ENCODE results near the gene AHR. TPM values are rescaled to one million over a fixed set of nuclear protein-coding genes. Genes with fewer than 3 reads are reported as not detected.
"Not testable (repeated sequence)": the region's sequence is repeated elsewhere in the genome, so short reads cannot be mapped to it uniquely, and the experiment has no call there.

The AHR gene
- total RNA-seq, 2 donors from 2014 or later, result 26.4 to 30.2 TPM

DNA sequence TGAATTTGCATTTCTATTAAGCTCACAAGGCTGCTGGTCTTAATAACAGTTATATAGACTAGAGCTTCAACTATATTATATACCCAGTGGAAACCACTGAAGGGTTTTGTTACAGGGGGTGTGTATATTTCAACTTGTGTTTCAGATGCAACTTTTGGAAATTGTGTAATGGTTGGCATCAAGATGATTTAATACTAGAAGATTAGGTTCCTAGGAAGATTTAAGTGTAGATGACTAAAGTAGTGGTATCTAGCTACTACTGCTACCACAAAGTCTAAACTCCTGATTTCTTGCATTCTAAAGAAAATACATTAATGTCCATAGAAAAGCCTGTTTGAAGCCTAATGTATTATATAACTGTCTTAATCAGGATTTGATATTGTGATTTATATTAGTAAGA lies 30.2 kb downstream of the AHR start:
- no peak for ATAC-seq
- intact Hi-C loops (cut with DNase I), result no loop called here
- DNase-seq, result no peak

DNA sequence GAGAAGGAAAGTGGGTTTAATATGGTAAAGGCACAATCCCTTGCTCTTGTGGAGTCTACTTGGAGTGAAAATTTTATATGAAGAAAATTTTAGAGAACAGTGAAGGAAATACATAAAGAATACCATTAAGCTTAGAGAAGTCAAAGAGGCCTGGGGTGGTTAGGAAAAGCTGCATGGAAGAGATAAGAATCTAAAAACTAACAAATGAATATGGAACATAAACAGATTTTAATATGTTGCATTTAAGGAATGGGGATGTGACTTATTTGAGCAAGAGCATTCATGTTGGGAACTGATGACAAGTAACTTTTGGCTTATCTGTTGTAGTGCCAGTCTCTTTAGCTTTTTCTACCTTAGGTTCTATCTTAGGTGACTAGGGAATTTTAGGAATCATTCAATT lies 31.0 kb downstream of the AHR start:
- intact Hi-C loops (cut with DNase I), result no loop called here
- no peak for ATAC-seq
- no peak for DNase-seq

DNA sequence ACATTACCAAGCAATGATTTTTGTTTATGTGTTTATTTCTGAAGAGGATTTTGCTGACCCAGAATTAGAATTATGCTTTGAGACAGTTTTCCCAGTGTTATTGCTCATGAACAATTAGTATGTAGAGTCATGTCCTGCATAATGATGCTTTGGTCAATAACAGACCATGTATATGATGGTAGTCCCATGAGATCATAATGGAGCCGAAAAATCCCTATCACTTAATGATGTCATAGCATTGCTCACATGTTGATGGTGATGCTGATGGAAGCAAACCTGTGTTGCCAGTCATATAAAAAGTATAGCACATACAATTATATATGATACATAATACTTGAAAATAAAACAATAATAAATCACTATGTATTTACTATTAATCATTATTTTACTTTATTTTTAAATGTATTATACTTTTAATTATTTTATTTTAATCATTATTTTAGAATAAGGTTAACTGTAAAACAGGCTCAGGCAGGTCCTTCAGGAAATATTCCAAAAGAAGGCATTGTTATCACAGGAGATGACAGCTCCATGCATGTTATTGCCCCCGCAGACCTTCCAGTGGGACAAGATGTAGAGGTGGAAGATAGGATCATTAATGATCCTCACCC lies 33.5 kb downstream of the AHR start:
- ATAC-seq (no peak), DNase-seq (no peak)
- intact Hi-C loops (cut with DNase I), result no loop called here

DNA sequence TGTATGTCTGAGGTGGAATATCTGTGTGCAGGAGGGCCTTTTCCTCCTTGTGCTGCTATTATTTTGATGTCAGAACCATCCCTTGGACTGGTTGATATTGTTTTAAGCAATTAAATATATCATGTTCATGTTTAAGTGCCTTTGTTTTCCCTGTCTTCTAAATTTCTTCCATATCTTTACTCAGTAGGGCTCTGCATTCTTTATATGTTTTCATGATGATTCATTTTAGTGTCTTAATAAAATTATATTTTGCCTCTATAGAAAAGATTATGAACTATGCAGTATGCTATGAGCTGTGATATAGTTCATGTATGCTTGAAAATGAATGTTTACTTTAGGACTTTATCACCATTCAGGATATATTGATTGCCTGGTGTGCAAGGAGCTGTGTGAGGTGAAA lies 34.8 kb downstream of the AHR start:
- intact Hi-C loops (cut with DNase I), result no loop called here
- no peak for ATAC-seq

DNA sequence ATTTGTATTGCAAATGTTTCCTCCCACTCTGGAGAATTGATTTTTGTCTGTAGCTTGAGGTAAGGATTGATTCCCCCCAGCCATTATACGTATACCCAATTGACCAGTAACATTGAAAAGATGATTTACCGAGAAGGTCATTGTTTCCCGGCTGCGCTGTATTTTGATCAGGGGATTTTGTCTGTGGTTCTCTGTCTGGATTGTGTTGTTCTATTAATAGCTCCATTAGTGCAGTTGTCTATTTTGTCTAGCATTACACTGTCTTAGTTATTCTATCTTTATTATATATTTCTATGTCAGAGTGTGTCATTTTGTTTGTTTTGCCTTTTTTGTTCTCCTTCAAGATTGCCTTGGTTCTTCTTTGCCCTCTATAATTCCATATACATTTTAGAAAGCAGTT lies 37.7 kb downstream of the AHR start:
- no peak for ATAC-seq
- intact Hi-C loops (cut with DNase I), result no loop called here
- DNase-seq, result no peak

More for the DNA sequence above, 34.8 kb downstream of the AHR start:
- DNase-seq, result no peak

DNA sequence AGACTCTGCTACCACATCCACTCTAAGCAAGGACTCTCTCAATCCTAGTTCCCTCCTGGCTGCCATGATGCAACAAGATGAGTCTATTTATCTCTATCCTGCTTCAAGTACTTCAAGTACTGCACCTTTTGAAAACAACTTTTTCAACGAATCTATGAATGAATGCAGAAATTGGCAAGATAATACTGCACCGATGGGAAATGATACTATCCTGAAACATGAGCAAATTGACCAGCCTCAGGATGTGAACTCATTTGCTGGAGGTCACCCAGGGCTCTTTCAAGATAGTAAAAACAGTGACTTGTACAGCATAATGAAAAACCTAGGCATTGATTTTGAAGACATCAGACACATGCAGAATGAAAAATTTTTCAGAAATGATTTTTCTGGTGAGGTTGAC lies 40.7 kb downstream of the AHR start:
- intact Hi-C loops (cut with DNase I), result no loop called here
- DNase-seq, result no peak
- peak in 1 of 2 donors; percentile 21 for ATAC-seq

DNA sequence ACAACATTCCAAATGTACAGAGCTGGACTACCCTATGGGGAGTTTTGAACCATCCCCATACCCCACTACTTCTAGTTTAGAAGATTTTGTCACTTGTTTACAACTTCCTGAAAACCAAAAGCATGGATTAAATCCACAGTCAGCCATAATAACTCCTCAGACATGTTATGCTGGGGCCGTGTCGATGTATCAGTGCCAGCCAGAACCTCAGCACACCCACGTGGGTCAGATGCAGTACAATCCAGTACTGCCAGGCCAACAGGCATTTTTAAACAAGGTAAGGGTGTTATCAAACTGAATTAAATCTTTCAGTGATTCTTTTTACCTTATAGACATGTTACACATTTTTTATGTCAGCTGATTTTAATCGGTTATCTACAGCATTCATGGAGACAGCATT lies 41.5 kb downstream of the AHR start:
- DNase-seq, result no peak
- ATAC-seq, result peak in 1 of 2 donors; percentile 19
- intact Hi-C loops (cut with DNase I), result no loop called here

DNA sequence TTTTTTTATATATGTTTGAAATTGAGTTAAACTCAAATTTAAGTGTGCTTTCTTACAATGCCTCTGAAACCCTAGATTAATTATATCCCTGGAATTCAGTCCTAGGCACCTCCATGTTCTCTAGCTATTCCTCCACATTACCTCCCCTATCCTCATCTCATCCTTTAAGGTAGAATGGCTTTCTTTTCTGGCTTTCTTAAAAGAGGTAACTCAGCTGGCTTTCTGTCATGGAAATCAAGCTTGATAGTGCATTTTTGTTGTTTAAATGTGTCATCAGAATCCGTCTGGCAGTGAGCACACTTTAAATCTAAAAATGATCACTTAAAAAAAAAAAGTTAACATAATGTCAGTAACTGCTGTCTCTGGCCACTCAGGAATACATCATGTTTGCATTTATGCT lies 42.2 kb downstream of the AHR start:
- intact Hi-C loops (cut with DNase I), result no loop called here
- DNase-seq (no peak), ATAC-seq (no peak)

DNA sequence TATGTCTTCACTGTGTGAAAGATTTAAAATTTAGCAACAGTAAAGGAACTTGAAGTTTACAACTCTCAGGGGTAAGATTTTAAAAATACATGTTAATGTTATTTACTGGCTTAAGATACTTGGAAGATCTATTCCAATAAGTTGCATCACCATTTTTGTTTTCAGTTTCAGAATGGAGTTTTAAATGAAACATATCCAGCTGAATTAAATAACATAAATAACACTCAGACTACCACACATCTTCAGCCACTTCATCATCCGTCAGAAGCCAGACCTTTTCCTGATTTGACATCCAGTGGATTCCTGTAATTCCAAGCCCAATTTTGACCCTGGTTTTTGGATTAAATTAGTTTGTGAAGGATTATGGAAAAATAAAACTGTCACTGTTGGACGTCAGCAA lies 44.3 kb downstream of the AHR start:
- intact Hi-C loops (cut with DNase I), result no loop called here
- DNase-seq, result no peak
- no peak for ATAC-seq

DNA sequence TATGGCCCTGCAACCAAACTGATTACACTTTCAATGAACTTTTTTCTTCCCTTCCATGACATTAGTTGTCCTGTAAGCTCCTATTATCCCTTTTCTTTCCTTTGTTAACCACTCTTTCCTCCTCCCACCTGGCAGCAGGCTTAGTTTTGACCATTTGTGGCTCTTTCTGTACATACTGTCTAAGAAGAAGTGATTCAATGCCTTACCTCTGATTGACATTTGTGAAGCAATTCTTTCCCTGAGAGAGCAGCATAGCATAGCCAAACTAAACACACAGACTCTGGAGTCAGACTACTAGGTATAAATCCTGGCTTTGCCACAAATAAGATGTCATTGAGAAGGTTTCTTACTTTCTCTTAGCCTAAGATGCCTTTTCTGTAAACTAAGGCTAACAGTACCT lies 48.9 kb downstream of the AHR start:
- intact Hi-C loops (cut with DNase I), result no loop called here
- ATAC-seq (peak in 1 of 2 donors; percentile 58), DNase-seq (no peak)

DNA sequence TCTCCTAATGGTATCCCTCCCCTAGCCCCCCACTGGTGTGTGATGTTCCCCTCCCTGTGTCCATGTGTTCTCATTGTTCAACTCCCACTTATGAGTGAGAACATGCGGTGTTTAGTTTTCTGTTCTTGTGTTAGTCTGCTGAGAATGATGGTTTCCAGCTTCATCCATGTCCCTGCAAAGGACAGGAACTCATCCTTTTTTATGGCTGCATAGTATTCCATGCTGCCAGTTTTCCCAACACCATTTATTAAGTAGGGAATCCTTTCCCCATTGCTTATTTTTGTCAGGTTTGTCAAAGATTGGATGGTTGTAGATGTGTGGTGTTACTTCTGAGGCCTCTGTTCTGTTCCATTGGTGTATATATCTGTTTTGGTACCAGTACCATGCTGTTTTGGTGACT lies 50.5 kb downstream of the AHR start:
- intact Hi-C loops (cut with DNase I); ATAC-seq; DNase-seq: not testable (repeated sequence)

DNA sequence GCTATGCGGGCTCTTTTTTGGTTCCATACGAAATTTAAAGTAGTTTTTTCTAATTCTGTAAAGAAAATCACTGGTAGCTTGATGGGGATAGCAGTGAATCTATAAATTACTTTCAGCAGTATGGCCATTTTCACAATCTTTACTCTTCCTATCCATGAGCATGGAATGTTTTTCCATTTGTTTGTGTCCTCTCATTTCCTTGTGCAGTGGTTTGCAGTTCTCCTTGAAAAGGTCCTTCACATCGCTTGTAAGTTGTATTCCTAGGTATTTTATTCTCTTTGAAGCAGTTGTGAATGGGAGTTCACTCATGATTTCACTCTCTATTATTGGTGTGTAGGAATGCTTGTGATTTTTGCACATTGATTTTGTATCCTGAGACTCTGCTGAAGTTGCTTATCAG lies 51.9 kb downstream of the AHR start:
- intact Hi-C loops (cut with DNase I); DNase-seq; ATAC-seq: not testable (repeated sequence)

DNA sequence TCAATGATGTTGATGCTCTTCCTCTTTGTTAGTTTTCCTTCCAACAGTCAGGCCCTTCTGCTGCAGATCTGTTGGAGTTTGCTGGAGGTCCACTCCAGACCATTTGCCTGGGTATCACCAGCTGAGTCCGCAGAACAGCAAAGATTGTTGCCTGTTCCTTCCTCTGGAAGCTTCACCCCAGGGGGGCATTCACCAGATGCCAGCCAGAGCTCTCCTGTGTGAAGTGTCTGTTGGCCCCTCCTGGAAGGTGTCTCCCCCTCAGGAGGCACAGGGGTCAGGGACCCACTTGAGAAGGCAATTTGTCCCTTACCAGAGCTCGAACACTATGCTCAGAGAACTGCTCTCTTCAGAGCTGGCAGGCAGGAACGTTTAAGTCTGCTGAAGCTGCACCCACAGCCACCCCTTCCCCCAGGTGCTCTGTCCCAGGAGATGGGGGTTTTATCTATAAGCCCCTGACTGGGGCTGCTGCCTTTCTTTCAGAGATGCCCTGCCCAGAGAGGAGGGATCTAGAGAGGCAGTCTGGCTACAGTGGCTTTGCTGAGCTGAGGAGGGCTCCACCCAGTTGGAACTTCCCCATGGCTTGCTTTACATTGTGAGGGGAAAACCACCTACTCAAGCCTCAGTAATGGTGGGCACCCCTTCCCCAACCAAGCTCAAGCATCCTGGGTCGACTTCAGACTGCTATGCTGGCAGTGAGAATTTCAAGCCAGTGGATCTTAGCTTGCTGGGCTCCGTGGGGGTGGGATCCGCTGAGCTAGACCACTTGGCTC lies 55.4 kb downstream of the AHR start:
- intact Hi-C loops (cut with DNase I); DNase-seq; ATAC-seq: not testable (repeated sequence)

DNA sequence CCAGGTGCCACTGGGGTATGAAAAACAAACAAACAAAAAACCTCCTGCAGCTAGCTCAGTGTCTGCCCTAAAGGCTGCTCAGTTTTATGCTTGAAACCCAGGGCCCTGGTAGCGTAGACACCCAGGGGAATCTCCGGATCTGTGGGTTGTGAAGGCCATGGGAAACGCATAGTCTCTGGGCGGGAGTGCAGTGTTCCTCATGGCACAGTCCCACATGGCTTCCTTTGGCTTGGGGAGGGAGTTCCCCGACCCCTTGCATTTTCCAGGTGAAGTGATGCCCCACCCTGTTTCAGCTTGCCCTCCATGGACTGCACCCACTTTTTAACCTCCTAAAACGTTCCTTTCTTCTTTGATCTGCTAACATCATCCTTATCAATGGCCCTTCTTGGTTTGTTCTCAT lies 56.0 kb downstream of the AHR start:
- ATAC-seq (no peak), DNase-seq (no peak)
- intact Hi-C loops (cut with DNase I), result no loop called here

DNA sequence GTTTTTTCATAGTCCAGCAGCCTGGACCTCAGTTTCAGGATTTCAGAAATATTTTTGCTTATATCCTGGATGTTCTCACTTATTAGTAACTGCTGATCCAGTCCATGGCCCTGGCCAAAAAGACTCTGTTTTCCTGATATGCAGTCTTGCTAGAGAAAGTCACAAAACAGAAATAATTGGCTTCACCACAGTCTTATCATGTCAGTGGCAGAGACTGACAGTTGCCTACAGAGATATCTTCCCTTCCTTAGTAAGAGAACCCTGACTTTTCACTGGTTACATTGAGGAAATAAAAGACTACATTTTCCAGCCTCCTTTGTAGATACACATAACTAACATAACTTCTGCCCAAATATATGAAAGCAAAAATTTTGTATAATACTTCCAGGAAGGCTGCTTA lies 56.6 kb downstream of the AHR start:
- no peak for DNase-seq
- no peak for ATAC-seq
- intact Hi-C loops (cut with DNase I), result no loop called here

DNA sequence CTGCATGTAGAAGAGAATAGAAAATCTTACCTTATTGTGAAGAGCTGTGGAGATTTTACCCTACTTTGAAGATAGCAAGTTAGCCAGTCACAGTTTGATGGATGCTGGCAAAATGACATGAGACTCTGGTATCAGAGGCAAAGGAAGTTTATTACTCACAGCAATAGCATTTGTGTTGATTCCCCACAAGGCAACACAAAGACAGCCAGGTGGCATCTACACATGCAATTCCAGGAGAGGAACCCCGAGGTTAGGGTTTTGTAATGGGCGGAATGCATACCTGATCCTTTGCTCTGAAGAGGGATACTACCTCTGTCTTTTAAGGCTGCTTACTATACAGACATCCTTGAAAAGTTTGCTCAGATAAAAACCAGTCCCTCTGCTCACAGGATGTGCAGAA lies 59.5 kb downstream of the AHR start:
- no peak for ATAC-seq

DNA sequence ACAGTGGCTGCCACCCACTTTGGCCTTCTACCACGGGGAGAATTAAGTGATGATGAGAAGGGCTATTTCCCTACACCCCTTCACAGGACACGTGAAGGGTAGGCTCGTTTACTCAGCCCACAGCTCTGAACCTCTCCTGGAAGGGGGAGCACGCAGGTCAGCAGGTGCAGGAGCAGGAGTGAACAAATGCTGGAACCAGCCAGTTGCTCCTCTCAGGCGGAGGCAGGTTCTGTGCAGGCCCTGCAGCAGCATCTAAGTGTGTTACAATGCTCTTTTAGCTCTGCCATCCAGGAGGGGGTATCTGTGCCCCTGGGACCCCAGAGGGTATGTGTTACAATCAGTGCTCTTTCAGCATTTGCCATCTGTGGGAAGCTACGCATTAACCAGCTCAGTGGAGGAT lies 61.2 kb downstream of the AHR start:
- intact Hi-C loops (cut with DNase I), result no loop called here
- ATAC-seq (no peak), DNase-seq (no peak)

More for the DNA sequence above, 59.5 kb downstream of the AHR start:
- DNase-seq, result no peak
- intact Hi-C loops (cut with DNase I), result no loop called here

DNA sequence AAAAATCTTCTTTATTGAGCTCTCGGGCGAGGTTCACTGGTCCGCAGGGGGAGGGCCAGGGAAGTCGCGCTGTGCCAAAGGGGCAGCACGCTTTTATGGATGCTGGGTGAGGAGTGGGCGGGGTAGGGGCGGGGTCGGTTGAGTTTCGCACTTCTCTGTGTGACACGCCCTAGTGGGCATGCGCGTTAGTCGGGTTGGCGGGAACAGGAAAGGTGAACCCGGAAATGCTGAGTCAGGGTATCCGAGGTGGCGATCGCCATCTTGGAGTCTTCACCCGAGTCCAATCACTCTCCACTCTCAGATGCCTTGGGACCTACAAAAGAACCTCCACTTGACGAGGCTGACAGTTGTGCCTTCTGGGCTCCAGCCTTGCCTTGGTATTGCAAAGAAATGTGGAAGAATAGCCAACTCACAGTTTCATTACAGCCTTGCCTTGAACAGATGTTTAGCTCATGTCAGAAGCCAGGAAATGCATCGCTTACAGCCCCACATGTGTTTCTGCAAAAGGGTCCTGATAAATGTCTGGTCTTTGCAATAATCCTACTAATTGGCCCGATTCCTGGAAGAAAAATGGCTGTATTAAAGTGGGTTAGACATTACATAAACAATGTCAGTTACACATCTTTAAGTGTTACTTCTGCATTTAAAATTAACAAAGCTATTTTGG lies 64.1 kb downstream of the AHR start:
- DNase-seq (no peak), ATAC-seq (no peak)
- intact Hi-C loops (cut with DNase I), result no loop called here

DNA sequence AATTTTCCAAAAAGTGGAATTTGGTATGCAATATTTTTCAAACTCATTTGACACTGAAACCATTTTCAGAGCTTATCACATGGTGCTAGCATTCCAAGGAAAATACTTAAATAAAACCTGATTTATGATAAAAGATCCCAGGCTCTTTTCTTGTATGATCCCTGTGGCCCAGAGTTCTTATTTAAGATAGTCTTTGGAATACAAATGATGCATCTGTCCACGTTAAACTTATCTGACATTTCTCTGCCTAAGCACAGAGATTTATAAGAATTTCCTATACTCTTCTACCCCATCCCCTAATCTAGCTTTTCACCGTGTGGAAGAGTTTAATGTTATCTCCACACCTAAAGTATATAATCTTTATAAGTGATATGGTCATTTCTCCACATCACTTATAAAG lies 66.2 kb downstream of the AHR start:
- ATAC-seq (no peak), DNase-seq (no peak)
- intact Hi-C loops (cut with DNase I), result no loop called here

DNA sequence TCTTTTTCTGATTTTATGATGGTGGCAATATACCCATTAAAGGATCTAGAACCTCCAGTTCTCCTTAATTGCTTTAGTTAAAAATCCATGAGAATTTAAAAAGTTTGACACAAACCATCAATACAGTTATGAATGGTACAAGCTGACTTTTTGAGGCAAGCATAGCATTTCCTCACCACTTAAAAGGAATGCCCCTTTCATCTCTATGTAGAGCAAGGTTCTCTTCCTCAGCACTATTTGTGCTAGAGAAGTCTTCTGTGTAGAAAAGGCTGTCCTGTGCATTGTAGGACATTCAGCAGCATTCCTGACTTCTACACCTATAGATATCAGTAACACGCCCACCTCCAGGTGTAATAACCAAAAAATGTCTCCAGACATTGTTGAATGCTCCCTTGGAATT lies 67.3 kb downstream of the AHR start:
- ATAC-seq, result no peak
- intact Hi-C loops (cut with DNase I), result no loop called here
- DNase-seq, result no peak

DNA sequence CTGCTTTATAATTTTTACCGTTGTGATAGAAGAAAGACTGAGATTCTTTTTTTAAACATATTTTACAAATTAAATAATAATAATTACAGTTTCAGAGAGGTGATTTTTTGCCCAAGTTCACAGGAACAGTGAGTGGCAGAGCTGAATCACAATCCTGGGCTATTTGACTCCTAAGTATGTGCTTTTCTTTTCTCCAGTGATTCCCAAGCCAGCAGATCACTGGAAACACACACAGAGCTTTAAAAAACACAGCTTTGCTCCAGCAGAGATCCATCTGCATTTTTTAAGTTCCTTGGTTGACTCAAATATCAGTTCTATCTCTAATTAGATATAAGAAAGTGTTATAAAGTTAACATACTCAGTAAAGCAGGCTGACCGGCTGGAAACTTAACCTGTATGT lies 69.0 kb downstream of the AHR start:
- ATAC-seq (no peak), DNase-seq (no peak)
- intact Hi-C loops (cut with DNase I), result no loop called here

All from left cardiac atrium (tissue), 4 donors.